Keratinocyte (primary cell): ENCODE measurements around the gene CYSTM1.

Experiments
- CTCF ChIP-seq, 3 experiments: IDR thresholded peaks in 1 of 3; conservative IDR thresholded peaks in 1 of 3; optimal IDR thresholded peaks in 1 of 3; 2 replicates in 2 of 3; 3 replicates in 1 of 3; pipeline versions ENCODE3 to v1.5.1; 2011; ENCODE audit warnings: low read length in 3 of 3, mild to moderate bottlenecking in 3 of 3, moderate library complexity in 2 of 3, control low read depth in 1 of 3, inconsistent platforms in 1 of 3; ENCODE audit not compliant: insufficient read depth in 2 of 3; ENCODE audit errors: extremely low read depth in 1 of 3
- EZH2 ChIP-seq: IDR thresholded peaks from one replicate; pipeline ENCODE4 v1.6.1; 2012; ENCODE audit warnings: inconsistent platforms, mild to moderate bottlenecking, low read length, moderate library complexity

- no peak for TF ChIP-seq CTCF (optimal IDR thresholded peaks at IDR 0.05 in 1 of 3, IDR thresholded peaks at IDR 0.05 in 1 of 3, conservative IDR thresholded peaks at IDR 0.05 in 1 of 3; ENCODE audit: extremely low read depth in 1 of 3, insufficient read depth in 2 of 3, low read length in 3 of 3)
- TF ChIP-seq EZH2, result no peak
Observed at GRCh38 chr5:140165923-140166270, 9.1 kb upstream of the CYSTM1 start.
